NCI-H2196 treated with DMSO at 0.1 percent for 48 hours (cell line): ENCODE results near the gene VASN.

Experiments
- DNase-seq: peaks from one replicate; lab custom pipeline; 2025; ENCODE audit not compliant: unreplicated experiment; lab: John Stamatoyannopoulos, UW

Gene VASN

GRCh38 chr16:4370570-4371356, 885 bp upstream of the VASN start:
- no peak for DNase-seq

DNA sequence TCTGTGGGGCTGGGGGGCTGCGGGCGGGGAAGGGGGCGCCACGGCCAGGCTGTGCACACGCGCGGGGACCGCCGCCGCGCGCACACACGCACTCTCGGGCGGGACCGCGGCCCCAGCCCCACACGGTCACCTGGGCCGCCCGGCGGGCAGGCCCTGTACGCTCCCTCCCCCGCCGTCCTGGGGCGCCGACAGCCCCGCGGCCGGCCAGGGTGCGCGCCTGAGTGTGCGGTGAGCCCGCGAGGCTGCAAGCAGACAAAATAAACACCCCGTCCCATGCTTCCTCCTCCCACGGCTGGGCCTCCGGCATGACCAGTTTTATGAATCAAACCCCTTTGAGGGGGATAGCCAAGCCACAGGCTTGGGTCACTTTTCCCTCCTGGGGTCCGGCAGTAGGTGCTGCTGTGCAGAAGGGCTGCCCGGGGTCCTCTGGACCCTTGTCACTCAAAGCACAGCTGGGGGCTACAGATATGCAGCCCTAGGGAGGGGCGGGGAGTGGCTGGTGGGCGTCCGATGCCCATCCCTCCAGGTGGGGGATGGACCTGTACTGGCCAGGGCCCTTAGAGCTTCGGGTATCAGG, 441 bp downstream of the VASN start:
- DNase-seq = no peak

DNA sequence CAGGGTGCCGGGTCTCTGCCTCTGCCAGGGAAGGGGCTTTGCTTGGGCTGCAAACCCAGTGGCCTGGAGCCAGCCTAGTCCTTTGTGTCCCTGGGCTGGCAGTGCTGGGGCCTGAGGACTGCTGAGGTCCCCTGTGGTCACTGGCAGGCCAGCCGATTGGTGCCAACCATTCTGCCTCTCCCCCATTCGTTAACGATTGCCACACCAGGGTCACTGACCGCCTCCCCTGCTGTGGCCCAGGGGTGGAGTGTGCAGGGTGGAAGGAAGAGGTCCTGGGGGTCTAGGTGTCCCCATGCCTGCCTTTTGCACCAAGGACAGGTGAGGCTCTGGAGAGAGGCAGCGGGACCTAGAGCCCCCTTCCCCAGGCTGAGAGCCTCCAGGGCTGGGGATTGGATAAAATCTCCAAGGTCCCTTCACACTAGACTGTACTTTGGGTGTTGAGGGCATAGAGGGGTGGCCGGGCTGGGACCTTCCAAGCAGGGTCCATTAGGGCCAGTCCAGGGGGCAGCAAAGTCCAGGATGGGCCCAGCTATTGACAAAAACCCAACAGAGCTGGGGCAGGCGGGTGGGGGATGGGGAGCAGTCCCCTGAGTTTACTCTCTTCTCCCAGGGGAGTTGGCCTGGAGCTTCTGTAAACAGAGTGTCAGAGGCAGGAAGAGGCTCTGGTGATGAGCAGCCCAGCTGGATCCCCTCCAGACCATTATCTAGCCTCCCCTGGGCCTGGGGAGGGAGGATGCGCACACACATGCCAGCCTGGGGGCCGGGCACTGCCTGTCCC, 1.1 kb downstream of the VASN start:
- peak; percentile 47 for DNase-seq

- peak; percentile 34 for DNase-seq
Observed at GRCh38 chr16:4373356-4373908, 1.8 kb downstream of the VASN start.

- no peak for DNase-seq
Observed at GRCh38 chr16:4373909-4374742, 2.5 kb downstream of the VASN start.

DNA sequence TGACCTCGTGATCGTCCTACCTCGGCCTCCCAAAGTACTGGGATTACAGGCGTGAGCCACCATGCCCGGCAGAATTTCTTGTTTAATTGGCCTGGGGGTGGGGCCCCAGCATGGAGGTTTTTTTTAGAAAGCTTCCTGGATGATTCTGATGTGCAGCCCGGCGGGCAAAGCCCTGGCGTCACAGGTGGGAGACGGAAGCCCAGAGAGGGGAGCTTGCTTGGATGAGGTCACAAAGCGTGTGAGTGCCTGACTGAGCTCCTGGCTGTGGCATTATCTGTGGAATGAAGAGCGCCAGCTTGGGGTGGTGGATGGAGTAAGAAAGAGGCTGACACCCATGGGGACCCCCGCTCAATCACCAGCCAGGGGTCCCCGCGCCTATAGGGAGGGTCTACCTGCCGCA, 4.1 kb downstream of the VASN start:
- no peak for DNase-seq

- no peak for DNase-seq
Observed at GRCh38 chr16:4376126-4376892, 4.7 kb downstream of the VASN start.

- DNase-seq = no peak
Observed at GRCh38 chr16:4376893-4377572, 5.4 kb downstream of the VASN start.

DNA sequence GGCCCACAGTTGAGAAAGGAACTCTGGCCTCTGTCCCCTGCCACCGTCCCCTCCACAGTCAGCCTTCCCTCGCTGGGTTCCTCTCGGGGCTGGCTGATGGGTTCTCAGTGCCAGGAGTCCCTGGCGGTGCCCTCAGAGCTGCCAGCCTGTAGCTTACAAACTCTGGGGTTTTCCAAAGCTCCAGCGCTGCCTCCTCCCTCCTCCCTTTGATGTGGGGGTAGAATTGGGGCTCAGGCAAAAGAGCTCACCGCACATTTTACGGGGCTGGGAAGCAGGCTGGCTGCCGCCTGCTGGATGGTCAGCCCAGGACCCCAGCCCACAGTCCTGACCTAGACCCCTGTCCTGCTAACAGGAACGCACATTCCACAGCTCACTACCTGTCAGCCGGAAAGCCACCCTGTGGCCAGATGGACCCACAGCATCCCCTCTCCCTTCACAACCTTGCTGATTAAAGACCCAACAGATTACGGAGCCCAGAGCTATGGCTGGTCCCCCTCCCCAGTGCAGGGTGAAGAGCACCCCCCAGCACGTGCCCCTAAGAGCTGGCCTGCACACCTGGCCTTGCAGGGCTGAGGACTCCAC, 6.0 kb downstream of the VASN start:
- no peak for DNase-seq

- DNase-seq = no peak
Observed at GRCh38 chr16:4378161-4378666, 6.6 kb downstream of the VASN start.

GRCh38 chr16:4378999-4379690, 7.5 kb downstream of the VASN start:
- DNase-seq = no peak

DNA sequence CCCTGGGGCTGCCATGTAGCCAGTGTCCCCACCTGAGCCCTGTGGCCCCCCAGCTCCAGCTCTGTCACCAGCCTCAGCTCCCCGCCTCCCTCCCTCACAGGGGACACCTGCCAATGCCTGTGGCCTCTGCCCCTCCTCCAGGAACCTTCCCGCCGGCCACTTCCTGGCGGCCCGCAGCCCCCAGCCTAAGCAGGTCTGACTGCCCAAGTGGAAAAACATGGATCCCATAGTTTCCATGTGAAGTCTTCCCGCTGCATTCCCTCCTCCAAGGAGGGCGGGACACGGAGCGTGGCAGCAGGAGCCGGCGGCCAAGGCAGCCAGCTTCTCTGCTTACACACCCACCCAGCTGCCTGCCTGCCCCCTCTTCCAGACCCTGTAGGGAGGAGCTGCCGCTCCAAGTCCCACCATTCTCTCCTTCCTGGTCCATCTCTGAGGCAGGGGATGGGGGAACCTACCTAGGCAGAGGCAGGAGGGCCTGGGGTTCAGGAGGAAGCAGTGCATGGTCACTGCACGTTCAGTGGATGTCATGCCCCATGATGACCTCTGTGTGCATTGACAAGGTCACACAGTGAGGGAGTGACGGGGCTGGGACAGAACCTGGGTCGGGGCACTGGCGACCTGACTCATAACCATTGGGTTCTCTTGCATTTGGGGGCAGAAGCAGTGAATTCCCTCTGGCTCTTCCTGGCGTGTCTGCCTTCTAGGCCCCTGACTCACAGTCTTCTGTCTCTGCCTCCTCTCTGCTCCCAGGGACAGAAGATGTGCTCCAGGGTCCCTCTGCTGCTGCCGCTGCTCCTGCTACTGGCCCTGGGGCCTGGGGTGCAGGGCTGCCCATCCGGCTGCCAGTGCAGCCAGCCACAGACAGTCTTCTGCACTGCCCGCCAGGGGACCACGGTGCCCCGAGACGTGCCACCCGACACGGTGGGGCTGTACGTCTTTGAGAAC, 8.7 kb downstream of the VASN start:
- no peak for DNase-seq

GRCh38 chr16:4381072-4381934, 9.7 kb downstream of the VASN start:
- no peak for DNase-seq

DNA sequence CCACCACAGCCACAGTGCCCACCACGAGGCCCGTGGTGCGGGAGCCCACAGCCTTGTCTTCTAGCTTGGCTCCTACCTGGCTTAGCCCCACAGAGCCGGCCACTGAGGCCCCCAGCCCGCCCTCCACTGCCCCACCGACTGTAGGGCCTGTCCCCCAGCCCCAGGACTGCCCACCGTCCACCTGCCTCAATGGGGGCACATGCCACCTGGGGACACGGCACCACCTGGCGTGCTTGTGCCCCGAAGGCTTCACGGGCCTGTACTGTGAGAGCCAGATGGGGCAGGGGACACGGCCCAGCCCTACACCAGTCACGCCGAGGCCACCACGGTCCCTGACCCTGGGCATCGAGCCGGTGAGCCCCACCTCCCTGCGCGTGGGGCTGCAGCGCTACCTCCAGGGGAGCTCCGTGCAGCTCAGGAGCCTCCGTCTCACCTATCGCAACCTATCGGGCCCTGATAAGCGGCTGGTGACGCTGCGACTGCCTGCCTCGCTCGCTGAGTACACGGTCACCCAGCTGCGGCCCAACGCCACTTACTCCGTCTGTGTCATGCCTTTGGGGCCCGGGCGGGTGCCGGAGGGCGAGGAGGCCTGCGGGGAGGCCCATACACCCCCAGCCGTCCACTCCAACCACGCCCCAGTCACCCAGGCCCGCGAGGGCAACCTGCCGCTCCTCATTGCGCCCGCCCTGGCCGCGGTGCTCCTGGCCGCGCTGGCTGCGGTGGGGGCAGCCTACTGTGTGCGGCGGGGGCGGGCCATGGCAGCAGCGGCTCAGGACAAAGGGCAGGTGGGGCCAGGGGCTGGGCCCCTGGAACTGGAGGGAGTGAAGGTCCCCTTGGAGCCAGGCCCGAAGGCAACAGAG, 10.5 kb downstream of the VASN start:
- no peak for DNase-seq

- no peak for DNase-seq
Observed at GRCh38 chr16:4382795-4383357, 11.2 kb downstream of the VASN start.
